CD14-positive monocyte (primary cell): ENCODE measurements around the gene ARFGAP1. TPM values are rescaled to one million over a fixed set of nuclear protein-coding genes. Genes with fewer than 3 reads are reported as not detected.

Experiments
- DNase-seq, 3 donors: peaks; one replicate each; pipeline ENCODE4 v3.0.0-alpha.2; 2011 to 2022
- H2AFZ ChIP-seq: 2 replicates; pipeline ENCODE4 v1.6.0; 2012; ENCODE audit warnings: mild to moderate bottlenecking, low read depth, low read length, inconsistent platforms; ENCODE audit not compliant: insufficient read depth, poor library complexity, severe bottlenecking
- H3K27ac ChIP-seq, 2 donors: 1 replicate in 1 of 2; 2 replicates in 1 of 2; pipeline ENCODE4 v1.5.1; 2012 to 2013; ENCODE audit warnings: low read length in 2 of 2, control low read depth in 1 of 2, inconsistent platforms in 1 of 2, low read depth in 1 of 2, mild to moderate bottlenecking in 1 of 2
- H3K27me3 ChIP-seq, 2 donors: one replicate each; pipeline versions ENCODE4 v1.6.0 to v1.6.1; 2011 to 2013; ENCODE audit warnings: low read length in 2 of 2; ENCODE audit not compliant: control insufficient read depth in 2 of 2, insufficient read depth in 2 of 2
- H3K36me3 ChIP-seq, 2 donors: replicated peaks in 1 of 2; 1 replicate in 1 of 2; 2 replicates in 1 of 2; pipeline versions ENCODE4 v1.5.1 to v1.6.1; 2012 to 2013; ENCODE audit warnings: low read length in 2 of 2, control low read depth in 1 of 2, inconsistent platforms in 1 of 2, mild to moderate bottlenecking in 1 of 2; ENCODE audit not compliant: insufficient read depth in 2 of 2, control insufficient read depth in 1 of 2
- H3K4me1 ChIP-seq, 2 donors: 1 replicate in 1 of 2; 2 replicates in 1 of 2; pipeline versions ENCODE4 v1.5.1 to v1.6.1; 2012 to 2013; ENCODE audit warnings: low read length in 2 of 2, control low read depth in 1 of 2, inconsistent platforms in 1 of 2, mild to moderate bottlenecking in 1 of 2, moderate library complexity in 1 of 2; ENCODE audit not compliant: insufficient read depth in 2 of 2, control insufficient read depth in 1 of 2
- H3K4me2 ChIP-seq: replicated peaks from 2 replicates; pipeline ENCODE3; 2012; ENCODE audit warnings: low read length, moderate library complexity, mild to moderate bottlenecking; ENCODE audit not compliant: poor library complexity, severe bottlenecking; ENCODE audit errors: extremely low read depth
- H3K4me3 ChIP-seq, 3 experiments: fragments of 200-600 bp in 1 of 3; sonication (generic) in 1 of 3; replicated peaks in 1 of 3; 1 replicate in 2 of 3; 2 replicates in 1 of 3; pipeline ENCODE4 v1.5.1; 2011 to 2013; ENCODE audit warnings: low read length in 3 of 3, mild to moderate bottlenecking in 3 of 3, control low read depth in 2 of 3, low read depth in 2 of 3, inconsistent platforms in 1 of 3, moderate library complexity in 1 of 3
- H3K79me2 ChIP-seq: 2 replicates; pipeline ENCODE4 v1.6.0; 2012; ENCODE audit warnings: mild to moderate bottlenecking, control low read depth, inconsistent platforms, low read length, moderate library complexity; ENCODE audit not compliant: insufficient read depth
- H3K9ac ChIP-seq: 2 replicates; pipeline ENCODE4 v1.6.0; 2017; ENCODE audit warnings: low read length, mild to moderate bottlenecking; ENCODE audit not compliant: insufficient read depth, poor library complexity, severe bottlenecking
- H3K9me3 ChIP-seq, 2 donors: replicated peaks in 1 of 2; 1 replicate in 1 of 2; 2 replicates in 1 of 2; pipeline versions ENCODE4 v1.5.1 to v1.6.1; 2012 to 2013; ENCODE audit warnings: low read length in 2 of 2, control low read depth in 1 of 2; ENCODE audit not compliant: control insufficient read depth in 1 of 2, insufficient read depth in 1 of 2
- H4K20me1 ChIP-seq: 2 replicates; pipeline ENCODE4 v1.6.0; 2012; ENCODE audit warnings: mild to moderate bottlenecking, low read length, control low read depth, moderate library complexity; ENCODE audit not compliant: insufficient read depth
- H3K27ac Mint-ChIP-seq, 7 donors: one replicate each; pipeline ENCODE4 v1.8.0; 2020; ENCODE audit warnings: mild to moderate bottlenecking in 7 of 7, mixed read lengths in 7 of 7, moderate library complexity in 6 of 7, inconsistent platforms in 2 of 7
- H3K27me3 Mint-ChIP-seq, 3 donors: one replicate each; pipeline ENCODE4 v1.8.0; 2021 to 2022; ENCODE audit warnings: low read depth in 3 of 3, mild to moderate bottlenecking in 3 of 3, mixed read lengths in 3 of 3, moderate library complexity in 3 of 3, inconsistent platforms in 1 of 3
- H3K36me3 Mint-ChIP-seq, 2 donors: one replicate each; pipeline ENCODE4 v1.8.0; 2020; ENCODE audit warnings: mixed read lengths in 2 of 2, inconsistent platforms in 1 of 2, mild to moderate bottlenecking in 1 of 2
- H3K4me1 Mint-ChIP-seq: one replicate; pipeline ENCODE4 v1.8.0; 2020; ENCODE audit warnings: mild to moderate bottlenecking, mixed read lengths
- H3K4me3 Mint-ChIP-seq, 2 donors: one replicate each; pipeline ENCODE4 v1.8.0; 2020; ENCODE audit warnings: mild to moderate bottlenecking in 2 of 2, mixed read lengths in 2 of 2, moderate library complexity in 1 of 2
- H3K9me3 Mint-ChIP-seq, 7 donors: one replicate each; pipeline ENCODE4 v1.8.0; 2020 to 2022; ENCODE audit warnings: mixed read lengths in 7 of 7, mild to moderate bottlenecking in 6 of 7, moderate library complexity in 6 of 7, inconsistent platforms in 2 of 7
- WGBS: methylation state at CpG from one replicate; pipeline ENCODE4 v1.1.5; 2013; ENCODE audit warnings: missing lambda C conversion rate; ENCODE audit not compliant: insufficient coverage; 5-methylcytosine and 5-hydroxymethylcytosine counted together
- intact Hi-C, 2 donors: fragments of 100-400 bp; cut with micrococcal nuclease; formaldehyde crosslinking; loops; one replicate each; pipeline versions ENCODE4 v1.15.0 to v1.15.1; 2023
- polyA plus RNA-seq, 3 donors: library from polyadenylated mRNA; depleted of rRNA in 1 of 3; unstranded in 2 of 3; stranded (reverse) in 1 of 3; fragments of 300-500 nt in 2 of 3; fragments of >200 nt in 1 of 3; fragmentation: Illumina TruSeq in 2 of 3; gene quantifications; 1 replicate in 2 of 3; 2 replicates in 1 of 3; pipeline ENCODE4 v1.2.3, GENCODE V29; 2012 to 2021
- TF ChIP-seq, protein P1 (sequence below): fragments of 200-600 bp; IDR thresholded peaks from one replicate; pipeline ENCODE4 v1.8.0; 2022; ENCODE audit warnings: antibody characterized with exemption, mild to moderate bottlenecking

ARFGAP1 gene
- polyA plus RNA-seq, 3 donors, result 11.2 to 99.8 (median 14.1) TPM

DNA sequence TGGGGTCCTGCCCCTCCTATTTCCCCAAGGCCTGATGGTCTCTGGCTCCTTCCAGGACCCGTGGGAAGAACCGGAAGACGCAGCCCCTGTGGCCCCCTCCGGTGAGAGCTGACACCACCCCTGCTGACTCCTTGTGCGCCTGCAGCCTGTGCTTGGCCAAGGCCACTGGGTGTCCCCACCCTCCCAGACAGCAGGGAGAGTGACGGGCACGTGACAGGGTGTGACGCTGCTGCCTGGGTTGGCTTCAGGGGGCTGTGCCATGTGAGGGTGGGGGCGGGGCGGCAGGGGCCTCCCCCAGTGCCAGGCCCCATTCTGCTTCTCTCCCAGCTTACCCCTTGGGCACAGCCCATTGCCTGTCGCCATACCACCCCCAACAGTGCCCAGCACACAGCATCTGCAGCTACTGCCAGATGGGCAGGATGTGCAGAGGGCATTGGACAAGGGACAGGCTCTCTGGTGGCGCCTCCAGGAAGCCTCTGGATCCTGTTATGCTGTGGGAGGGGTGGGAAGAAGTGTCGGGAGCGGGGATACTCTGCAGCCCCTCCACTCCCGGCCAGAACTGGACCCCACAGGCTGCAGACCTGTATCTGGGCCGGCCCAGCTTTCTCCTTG is 34.0 kb upstream of the ARFGAP1 start:
- intact Hi-C loops, result no loop called here
- no peak overlapping the region for H3K4me3 Mint-ChIP-seq
- H3K9me3 Mint-ChIP-seq, result peaks cover 0 to 3% (median 0%) of the 10 kb centered on the region in 7 donors
- DNase-seq, result no peak
- no peaks in the 10 kb centered on the region for H3K79me2 ChIP-seq
- TF ChIP-seq, protein P1, sequence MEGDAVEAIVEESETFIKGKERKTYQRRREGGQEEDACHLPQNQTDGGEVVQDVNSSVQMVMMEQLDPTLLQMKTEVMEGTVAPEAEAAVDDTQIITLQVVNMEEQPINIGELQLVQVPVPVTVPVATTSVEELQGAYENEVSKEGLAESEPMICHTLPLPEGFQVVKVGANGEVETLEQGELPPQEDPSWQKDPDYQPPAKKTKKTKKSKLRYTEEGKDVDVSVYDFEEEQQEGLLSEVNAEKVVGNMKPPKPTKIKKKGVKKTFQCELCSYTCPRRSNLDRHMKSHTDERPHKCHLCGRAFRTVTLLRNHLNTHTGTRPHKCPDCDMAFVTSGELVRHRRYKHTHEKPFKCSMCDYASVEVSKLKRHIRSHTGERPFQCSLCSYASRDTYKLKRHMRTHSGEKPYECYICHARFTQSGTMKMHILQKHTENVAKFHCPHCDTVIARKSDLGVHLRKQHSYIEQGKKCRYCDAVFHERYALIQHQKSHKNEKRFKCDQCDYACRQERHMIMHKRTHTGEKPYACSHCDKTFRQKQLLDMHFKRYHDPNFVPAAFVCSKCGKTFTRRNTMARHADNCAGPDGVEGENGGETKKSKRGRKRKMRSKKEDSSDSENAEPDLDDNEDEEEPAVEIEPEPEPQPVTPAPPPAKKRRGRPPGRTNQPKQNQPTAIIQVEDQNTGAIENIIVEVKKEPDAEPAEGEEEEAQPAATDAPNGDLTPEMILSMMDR, result no peak
- no peak overlapping the region for H2AFZ ChIP-seq
- no peak overlapping the region for H3K4me2 ChIP-seq
- H3K27me3 Mint-ChIP-seq, result peaks cover 2 to 7% (median 5%) of the 10 kb centered on the region in 3 donors
- no peaks in the 10 kb centered on the region for H3K36me3 ChIP-seq
- H3K4me1 ChIP-seq, result no peaks in the 10 kb centered on the region
- WGBS, result 89% methylated on average over 5 of the region's 16 CpGs
- H3K27me3 ChIP-seq, result peaks cover 0 to under 1% of the 10 kb centered on the region in 2 donors
- H3K9ac ChIP-seq, result no peak overlapping the region
- no peaks in the 10 kb centered on the region for H3K36me3 Mint-ChIP-seq
- H3K4me1 Mint-ChIP-seq, result peaks cover 5% of the 10 kb centered on the region
- H3K27ac Mint-ChIP-seq, result no peak overlapping the region
- no peak overlapping the region for H3K27ac ChIP-seq
- H4K20me1 ChIP-seq, result no peaks in the 10 kb centered on the region
- H3K4me3 ChIP-seq, result no peak overlapping the region
- H3K9me3 ChIP-seq, result no peaks in the 10 kb centered on the region

DNA sequence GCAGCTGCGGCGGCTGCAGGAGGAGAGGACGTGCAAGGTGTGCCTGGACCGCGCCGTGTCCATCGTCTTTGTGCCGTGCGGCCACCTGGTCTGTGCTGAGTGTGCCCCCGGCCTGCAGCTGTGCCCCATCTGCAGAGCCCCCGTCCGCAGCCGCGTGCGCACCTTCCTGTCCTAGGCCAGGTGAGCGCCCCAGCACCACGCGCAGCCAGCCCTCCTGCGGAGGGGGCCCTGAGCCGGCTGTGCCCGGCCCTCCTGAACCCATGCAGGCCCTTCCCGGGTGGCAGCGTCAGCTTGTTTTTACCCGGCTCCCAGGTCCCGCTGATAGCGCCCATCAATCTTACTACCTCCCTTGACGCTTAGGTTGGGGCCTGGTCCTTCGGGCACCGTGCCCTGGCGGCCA is 33.2 kb upstream of the ARFGAP1 start:
- WGBS, result 96% methylated on average over 27 of the region's 30 CpGs

More for the DNA sequence above, 33.2 kb upstream of the ARFGAP1 start:
- H3K9ac ChIP-seq, result no peak overlapping the region
- H3K36me3 ChIP-seq, result no peaks in the 10 kb centered on the region
- H3K4me3 ChIP-seq, result no peak overlapping the region
- intact Hi-C loops, result no loop called here
- H3K27me3 Mint-ChIP-seq, result peaks cover 3 to 7% (median 4%) of the 10 kb centered on the region in 3 donors
- peaks cover 0 to 3% (median 0%) of the 10 kb centered on the region in 7 donors for H3K9me3 Mint-ChIP-seq
- no peak for DNase-seq
- H3K27ac Mint-ChIP-seq, result no peak overlapping the region
- H3K79me2 ChIP-seq, result no peaks in the 10 kb centered on the region
- no peak overlapping the region for H3K4me2 ChIP-seq
- no peak overlapping the region for H3K27ac ChIP-seq
- no peak overlapping the region for H2AFZ ChIP-seq
- H4K20me1 ChIP-seq, result no peaks in the 10 kb centered on the region
- H3K4me1 Mint-ChIP-seq, result peaks cover 5% of the 10 kb centered on the region
- no peaks in the 10 kb centered on the region for H3K9me3 ChIP-seq
- H3K4me3 Mint-ChIP-seq, result no peak overlapping the region
- TF ChIP-seq, protein P1, result no peak
- H3K36me3 Mint-ChIP-seq, result no peaks in the 10 kb centered on the region
- H3K27me3 ChIP-seq, result no peaks in the 10 kb centered on the region
- no peaks in the 10 kb centered on the region for H3K4me1 ChIP-seq
